Measurements from ENCODE around the gene CEP19.

CEP19 gene

GRCh38 chr3:196711838-196712513, at the start of gene CEP19, which contains the start of gene PIGX:
TSS of gene CEP19 (minus strand) at chr3:196712250. CDS start at chr3:196708657, 3,593 bp downstream.
TSS of gene PIGX (plus strand) at chr3:196712377.
- TF ChIP-seq GATA2 (IDR thresholded peaks at IDR 0.05; ENCODE audit: low read depth, low read length): no peak; the same call in 1 of the 2 replicates
- no peak for TF ChIP-seq GATA3 (IDR thresholded peaks at IDR 0.05; ENCODE audit: low read depth, low read length)

GRCh38 chr3:196757876-196758739, 46.1 kb upstream of the CEP19 start:
- TF ChIP-seq GATA2 (IDR thresholded peaks at IDR 0.05; ENCODE audit: low read depth, low read length) (no peak), GATA3 (IDR thresholded peaks at IDR 0.05; ENCODE audit: low read depth, low read length) (no peak)

DNA sequence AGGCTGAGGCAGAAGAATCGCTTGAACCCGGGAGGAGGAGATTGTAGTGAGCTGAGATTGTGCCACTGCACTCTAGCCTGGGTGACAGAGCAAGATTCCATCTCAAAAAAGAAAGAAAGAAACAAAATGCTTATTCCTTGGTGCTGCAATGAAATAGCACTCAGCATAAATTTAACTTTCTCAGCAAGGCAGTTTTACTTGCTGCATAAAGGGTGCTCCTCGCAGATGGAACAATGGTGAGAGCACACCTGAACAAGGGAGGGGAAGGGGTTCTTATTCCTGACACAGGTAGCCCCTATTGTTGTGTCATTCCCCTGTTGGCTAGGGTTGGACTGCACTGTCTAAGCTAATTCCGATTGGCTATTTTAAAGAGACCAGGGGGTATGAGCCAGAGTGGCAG, 44.7 kb upstream of the CEP19 start:
- TF ChIP-seq GATA3 (IDR thresholded peaks at IDR 0.05; ENCODE audit: low read depth, low read length) (no peak), GATA2 (IDR thresholded peaks at IDR 0.05; ENCODE audit: low read depth, low read length) (no peak)

GRCh38 chr3:196754091-196754981, 42.3 kb upstream of the CEP19 start:
- TF ChIP-seq GATA3 (IDR thresholded peaks at IDR 0.05; ENCODE audit: low read depth, low read length) (no peak), GATA2 (IDR thresholded peaks at IDR 0.05; ENCODE audit: low read depth, low read length) (peak; percentile 85)

DNA sequence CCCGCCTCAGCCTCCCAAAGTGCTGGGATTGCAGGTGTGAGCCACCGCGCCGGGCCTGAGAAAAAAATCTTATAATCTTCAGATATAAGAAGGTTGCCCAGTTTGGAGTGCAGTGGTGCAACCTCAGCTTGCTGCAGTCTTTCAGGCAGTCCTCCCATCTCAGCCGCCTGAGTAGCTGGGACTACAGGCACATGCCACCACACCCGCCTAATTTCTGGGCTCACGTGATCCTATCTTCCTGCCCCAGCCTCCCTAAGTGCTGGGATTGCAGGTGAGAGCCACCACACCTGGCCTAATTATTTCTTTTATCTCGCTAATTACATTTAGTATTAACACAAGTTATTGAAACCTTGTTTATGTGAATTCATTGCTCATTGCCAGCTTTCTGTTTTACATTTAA, 41.2 kb upstream of the CEP19 start:
- TF ChIP-seq GATA2 (IDR thresholded peaks at IDR 0.05; ENCODE audit: low read depth, low read length): no peak
- TF ChIP-seq GATA3 (IDR thresholded peaks at IDR 0.05; ENCODE audit: low read depth, low read length): no peak

- TF ChIP-seq GATA2 (IDR thresholded peaks at IDR 0.05; ENCODE audit: low read depth, low read length): no peak
- TF ChIP-seq GATA3 (IDR thresholded peaks at IDR 0.05; ENCODE audit: low read depth, low read length): no peak
These were observed 37.1 kb upstream of the CEP19 start for GRCh38 chr3:196749125-196749524.

DNA sequence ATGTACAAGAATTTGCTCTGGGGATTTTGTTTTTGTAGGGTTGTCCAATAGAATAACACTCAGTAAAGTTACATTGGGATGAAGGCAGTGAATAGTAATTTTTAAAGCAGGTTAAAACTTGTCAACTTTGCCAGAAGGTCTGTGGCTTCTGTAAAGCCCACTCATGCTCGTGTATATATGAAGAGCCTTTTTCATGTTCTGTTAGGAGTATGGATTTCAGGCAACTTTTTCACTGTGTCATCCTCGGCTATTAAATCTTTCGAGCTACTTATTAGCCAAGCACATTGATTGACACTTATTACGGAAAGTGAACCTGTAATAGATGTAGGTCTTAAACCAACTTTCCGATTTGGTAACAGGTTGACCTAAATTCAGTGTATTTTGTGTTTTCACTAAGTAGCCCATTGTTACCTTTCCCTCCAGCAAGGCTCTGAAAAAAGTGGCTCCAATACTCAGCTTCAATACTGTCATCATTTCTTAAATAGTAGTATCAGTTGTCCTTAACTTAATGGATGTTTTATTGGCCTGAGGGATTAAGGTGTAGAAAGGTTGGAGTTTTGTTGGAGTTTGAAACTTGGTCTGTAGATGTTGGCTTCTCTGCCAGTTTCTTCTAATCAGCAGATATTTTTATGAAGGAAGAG, 29.3 kb upstream of the CEP19 start:
- TF ChIP-seq GATA2 (IDR thresholded peaks at IDR 0.05; ENCODE audit: low read depth, low read length): no peak
- no peak for TF ChIP-seq GATA3 (IDR thresholded peaks at IDR 0.05; ENCODE audit: low read depth, low read length)

DNA sequence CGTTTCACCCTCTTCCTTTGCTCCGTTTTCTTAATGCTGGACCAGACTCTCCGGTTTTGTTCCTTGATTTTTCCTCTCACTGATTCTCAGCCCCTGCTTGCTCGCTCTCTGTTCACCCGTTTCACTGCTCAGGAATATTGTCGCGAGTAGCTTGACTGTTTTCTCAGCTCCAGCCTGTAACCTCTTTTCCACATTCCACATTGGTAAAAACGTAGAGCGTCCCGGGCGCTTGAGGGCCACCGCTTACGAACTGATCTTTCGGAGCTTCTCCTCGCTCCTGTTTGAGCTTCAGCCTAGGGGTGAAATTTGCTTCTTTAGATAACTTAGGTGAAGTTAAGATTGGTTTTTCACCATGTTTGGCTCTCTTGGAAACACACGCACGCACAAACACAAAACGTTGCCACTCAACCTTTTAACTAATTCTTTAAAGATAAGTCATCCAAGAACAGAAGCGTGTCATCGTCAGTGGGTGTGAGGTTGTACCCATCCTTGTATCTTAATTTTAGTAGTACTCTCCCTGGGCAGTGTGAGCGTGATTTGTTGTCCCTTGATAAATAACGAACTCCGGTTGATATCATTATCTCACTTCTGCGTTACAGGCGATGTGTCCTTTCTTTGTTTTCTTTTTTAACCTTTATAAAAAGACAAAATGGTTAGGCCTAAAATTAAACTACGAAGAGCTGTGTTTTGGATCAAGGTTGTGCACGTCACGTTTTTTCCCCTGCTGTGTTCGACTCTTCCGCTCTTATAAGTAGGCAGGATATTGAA, 28.6 kb upstream of the CEP19 start:
- TF ChIP-seq GATA3 (IDR thresholded peaks at IDR 0.05; ENCODE audit: low read depth, low read length) (no peak), GATA2 (IDR thresholded peaks at IDR 0.05; ENCODE audit: low read depth, low read length) (no peak)

GRCh38 chr3:196739671-196740480, 27.8 kb upstream of the CEP19 start, which contains the start of gene PAK2:
TSS of gene PAK2 (plus strand) at chr3:196739857. CDS start at chr3:196782647, 42,790 bp downstream.
- TF ChIP-seq GATA2 (IDR thresholded peaks at IDR 0.05; ENCODE audit: low read depth, low read length) (no peak), GATA3 (IDR thresholded peaks at IDR 0.05; ENCODE audit: low read depth, low read length) (no peak)

GRCh38 chr3:196737655-196738054, 25.6 kb upstream of the CEP19 start:
- no peak for TF ChIP-seq GATA3 (IDR thresholded peaks at IDR 0.05; ENCODE audit: low read depth, low read length)
- TF ChIP-seq GATA2 (IDR thresholded peaks at IDR 0.05; ENCODE audit: low read depth, low read length): no peak

GRCh38 chr3:196736670-196737374, 24.8 kb upstream of the CEP19 start:
- TF ChIP-seq GATA2 (IDR thresholded peaks at IDR 0.05; ENCODE audit: low read depth, low read length) (no peak), GATA3 (IDR thresholded peaks at IDR 0.05; ENCODE audit: low read depth, low read length) (no peak)
